Measurements from ENCODE around the gene SAMD8.

DNA sequence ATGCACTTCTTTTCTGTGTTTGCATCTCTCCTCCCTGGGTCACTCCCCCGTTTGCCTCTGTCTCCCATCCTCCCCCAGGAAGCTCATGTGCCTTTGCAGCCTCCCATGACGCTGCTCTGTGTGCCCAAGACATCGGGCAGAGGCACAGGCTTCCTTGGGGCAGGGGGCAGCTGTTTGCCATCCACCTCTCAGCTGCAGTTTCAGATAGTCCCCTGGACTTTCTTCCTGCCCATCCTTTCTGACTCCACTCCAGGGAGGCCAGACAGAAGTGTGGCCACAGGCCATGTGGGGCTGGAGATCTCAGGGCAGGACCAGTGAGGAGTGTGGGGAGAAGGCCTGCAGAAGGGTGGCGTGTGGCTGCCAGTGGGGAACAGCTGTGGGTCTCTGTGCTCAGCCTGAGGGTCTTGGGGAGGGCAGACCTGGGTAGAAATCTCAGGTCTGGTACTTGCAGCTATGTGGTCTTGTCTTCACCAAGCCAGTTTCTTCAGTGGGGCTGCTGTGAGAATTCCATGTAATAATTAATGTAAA is 10.6 kb upstream of the SAMD8 start:
- no peak for TF ChIP-seq GATA3 (IDR thresholded peaks at IDR 0.05; ENCODE audit: low read depth, low read length)
- TF ChIP-seq GATA2 (IDR thresholded peaks at IDR 0.05; ENCODE audit: low read depth, low read length) = no peak
